ENCODE results near the gene CISTR. TPM values are rescaled to one million over a fixed set of nuclear protein-coding genes. Genes with fewer than 3 reads are reported as not detected.

Gene CISTR
- total RNA-seq, 2 experiments from 2014 or later = not detected

GRCh38 chr12:53706080-53706479 lies 45.7 kb downstream of the CISTR start:
- ChIA-PET POLR2A (interaction anchor here (0.7 kb wide), 1 partner anchor 105 kb away, joined by 3 read pairs; no protein-coding TSS in a partner anchor), CTCF (interaction anchor here (11.1 kb wide), 1 partner anchor 39 kb away, joined by 183 read pairs; no protein-coding TSS in a partner anchor)

- ChIA-PET POLR2A (no interaction called here), CTCF (interaction anchor here (0.6 to 11.1 kb wide), 4 partner anchors 27 to 373 kb away, joined by 3 to 183 read pairs (median 4); no protein-coding TSS in a partner anchor)
Observed at GRCh38 chr12:53703756-53704155, 48.0 kb downstream of the CISTR start.

- POLR2A ChIA-PET = no interaction called here
Observed at GRCh38 chr12:53701518-53702264, 50.1 kb downstream of the CISTR start.

GRCh38 chr12:53700567-53700966 lies 51.2 kb downstream of the CISTR start:
- CTCF ChIA-PET = interaction anchor here (0.8 to 11.1 kb wide), 3 partner anchors 8 to 44 kb away, joined by 3 to 183 read pairs (median 3); no protein-coding TSS in a partner anchor
- POLR2A ChIA-PET = no interaction called here

More at GRCh38 chr12:53701518-53702264, 50.1 kb downstream of the CISTR start:
- CTCF ChIA-PET = interaction anchor here (0.7 to 11.1 kb wide), 10 partner anchors 15 to 56 kb away, joined by 3 to 183 read pairs (median 4); partner anchors contain the start of gene CISTR

- ChIA-PET CTCF (interaction anchor here (0.6 to 11.1 kb wide), 5 partner anchors 8 to 61 kb away, joined by 3 to 183 read pairs (median 3); no protein-coding TSS in a partner anchor), POLR2A (no interaction called here)
Observed at GRCh38 chr12:53699678-53700025, 52.1 kb downstream of the CISTR start.

- ChIA-PET POLR2A (no interaction called here), CTCF (interaction anchor here (0.6 to 11.1 kb wide), 4 partner anchors 9 to 61 kb away, joined by 3 to 183 read pairs (median 4); no protein-coding TSS in a partner anchor)
Observed at GRCh38 chr12:53698948-53699677, 52.7 kb downstream of the CISTR start.

- CTCF ChIA-PET = interaction anchor here (0.7 to 11.1 kb wide), 3 partner anchors 48 to 61 kb away, joined by 3 to 183 read pairs (median 3); partner anchors contain the start of gene CISTR
- POLR2A ChIA-PET = no interaction called here
Observed at GRCh38 chr12:53696655-53697331, 55.0 kb downstream of the CISTR start.

Other genes starting within 250 kb of the CISTR start
- not detected for gene NPFF, start 244.5 kb downstream of the CISTR start, total RNA-seq
- 10 to 100 TPM; 23.3 to 23.6 TPM for gene ATF7, start 125.6 kb downstream of the CISTR start, total RNA-seq
- 100 to 1,000 TPM; 342 to 343 TPM for gene ATP5MC2, start 75.9 kb downstream of the CISTR start, total RNA-seq
- 10 to 100 TPM; 12.9 to 13.2 TPM for gene CALCOCO1, start 24.5 kb downstream of the CISTR start, total RNA-seq
- gene HOXC13, start 186.9 kb upstream of the CISTR start, total RNA-seq = not detected
- not detected for gene HOXC12, start 202.9 kb upstream of the CISTR start, total RNA-seq
- gene HOXC11, start 221.1 kb upstream of the CISTR start, total RNA-seq = not detected
- gene HOTAIR, start 223.0 kb upstream of the CISTR start, total RNA-seq = not detected
- not detected for gene HOXC10, start 233.2 kb upstream of the CISTR start, total RNA-seq
- not detected for gene HOXC9, start 248.2 kb upstream of the CISTR start, total RNA-seq